ENCODE results near the gene KNDC1.
"Not testable (repeated sequence)": the region's sequence is repeated elsewhere in the genome, so short reads cannot be mapped to it uniquely, and the experiment has no call there.

The KNDC1 gene

GRCh38 chr10:133159950-133160825 lies at the start of gene KNDC1:
TSS of gene KNDC1 (plus strand) at chr10:133160219. CDS start at chr10:133160468, 249 bp downstream.
- in situ Hi-C loops (cut with HindIII; ENCODE audit: low sequenced_read_pairs) = loop anchor here (25.0 kb wide), 3 partner anchors 102 to 223 kb away; partner anchors contain the start of gene CFAP46

- in situ Hi-C loops (cut with HindIII; ENCODE audit: low sequenced_read_pairs) = no loop called here
These were observed 49.3 kb upstream of the KNDC1 start for GRCh38 chr10:133110609-133111275.

DNA sequence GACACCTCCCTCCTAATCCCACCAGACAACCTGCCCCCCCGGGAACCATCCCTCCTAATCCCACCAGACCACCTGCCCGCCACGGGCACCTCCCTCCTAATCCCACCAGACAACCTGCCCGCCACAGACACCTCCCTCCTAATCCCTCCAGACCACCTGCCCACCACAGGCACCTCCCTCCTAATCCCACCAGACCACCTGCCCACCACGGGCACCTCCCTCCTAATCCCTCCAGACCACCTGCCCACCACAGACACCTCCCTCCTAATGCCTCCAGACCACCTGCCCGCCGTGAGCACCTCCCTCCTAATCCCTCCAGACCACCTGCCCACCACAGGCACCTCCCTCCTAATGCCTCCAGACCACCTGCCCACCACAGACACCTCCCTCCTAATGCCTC lies 48.4 kb upstream of the KNDC1 start:
- in situ Hi-C loops (cut with HindIII; ENCODE audit: low sequenced_read_pairs) = not testable (repeated sequence)

DNA sequence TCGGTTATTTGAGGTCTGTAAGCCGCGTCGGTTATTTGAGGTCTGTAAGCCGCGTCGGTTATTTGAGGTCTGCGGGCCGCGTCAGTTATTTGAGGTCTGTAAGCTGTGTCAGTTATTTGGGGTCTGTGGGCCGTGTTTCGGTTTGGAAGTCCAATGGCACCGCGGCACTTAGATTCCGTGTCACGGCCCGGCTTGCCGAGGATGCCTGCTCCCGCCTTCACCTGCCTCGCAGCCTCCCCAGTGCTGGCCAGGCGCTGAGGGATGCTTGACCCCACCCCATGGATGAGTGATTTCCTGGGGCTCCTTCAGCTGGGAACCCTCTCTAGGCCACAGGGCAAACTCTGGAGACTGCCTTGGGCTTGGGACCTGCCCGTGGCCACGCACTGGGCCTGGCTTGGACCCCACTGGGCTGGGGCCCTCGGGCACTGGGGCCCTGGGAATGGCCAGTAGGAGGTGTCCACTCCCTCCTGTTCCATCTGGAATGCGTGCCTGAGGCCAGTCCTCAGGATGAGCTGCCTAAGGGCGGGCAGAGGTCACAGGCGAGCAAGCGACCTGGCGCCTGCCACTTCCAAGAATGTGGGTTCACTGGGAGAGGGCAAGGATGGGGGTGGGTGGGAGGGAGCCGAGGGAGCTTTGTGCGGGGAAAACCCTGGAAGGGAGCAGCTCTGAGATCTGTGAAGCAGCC lies 46.7 kb upstream of the KNDC1 start:
- in situ Hi-C loops (cut with HindIII; ENCODE audit: low sequenced_read_pairs) = no loop called here

GRCh38 chr10:133113847-133114246 lies 46.2 kb upstream of the KNDC1 start:
- in situ Hi-C loops (cut with HindIII; ENCODE audit: low sequenced_read_pairs) = no loop called here

DNA sequence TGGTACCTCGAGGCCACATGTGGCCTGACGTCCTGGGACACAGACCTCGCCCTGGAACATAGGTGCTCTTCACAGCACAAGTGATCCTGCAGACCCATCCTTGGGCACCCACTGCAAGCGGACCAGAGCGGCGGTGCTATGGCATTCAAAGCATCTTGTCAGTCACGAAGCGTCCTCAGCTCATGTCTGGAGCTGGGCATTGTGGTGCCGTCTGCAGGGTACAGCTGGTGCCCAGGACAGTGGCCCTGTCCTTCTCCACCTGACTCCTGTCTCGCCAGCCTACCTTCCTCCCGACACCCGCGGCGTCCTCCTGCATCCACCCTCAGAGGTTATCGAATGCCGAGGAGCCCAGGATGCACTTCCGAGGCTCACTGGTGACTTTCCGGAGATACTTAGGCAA lies 45.8 kb upstream of the KNDC1 start:
- in situ Hi-C loops (cut with HindIII; ENCODE audit: low sequenced_read_pairs) = no loop called here

GRCh38 chr10:133114726-133115452 lies 45.1 kb upstream of the KNDC1 start:
- in situ Hi-C loops (cut with HindIII; ENCODE audit: low sequenced_read_pairs) = no loop called here

- in situ Hi-C loops (cut with HindIII; ENCODE audit: low sequenced_read_pairs) = no loop called here
These were observed 44.6 kb upstream of the KNDC1 start for GRCh38 chr10:133115453-133115842.

DNA sequence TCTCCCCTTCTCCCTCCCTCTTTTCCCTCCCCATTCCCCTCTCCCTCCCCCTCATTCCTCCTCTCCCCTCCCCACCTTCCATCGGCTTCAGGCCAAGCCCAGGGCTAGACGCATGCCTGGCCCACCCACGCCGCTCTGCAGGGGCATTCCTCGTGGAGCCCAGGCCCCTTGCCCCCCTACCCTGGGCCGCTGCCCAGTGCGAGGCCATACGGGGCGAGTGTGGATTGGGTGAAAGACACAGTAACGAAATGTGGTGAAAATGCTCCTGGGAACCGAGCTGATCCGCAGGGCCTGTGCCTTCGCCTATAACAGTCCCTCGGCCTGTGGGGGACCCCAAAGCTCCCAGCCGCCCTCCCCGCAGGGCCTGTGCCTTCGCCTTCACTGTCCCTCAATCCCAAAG lies 44.0 kb upstream of the KNDC1 start:
- in situ Hi-C loops (cut with HindIII; ENCODE audit: low sequenced_read_pairs) = no loop called here

DNA sequence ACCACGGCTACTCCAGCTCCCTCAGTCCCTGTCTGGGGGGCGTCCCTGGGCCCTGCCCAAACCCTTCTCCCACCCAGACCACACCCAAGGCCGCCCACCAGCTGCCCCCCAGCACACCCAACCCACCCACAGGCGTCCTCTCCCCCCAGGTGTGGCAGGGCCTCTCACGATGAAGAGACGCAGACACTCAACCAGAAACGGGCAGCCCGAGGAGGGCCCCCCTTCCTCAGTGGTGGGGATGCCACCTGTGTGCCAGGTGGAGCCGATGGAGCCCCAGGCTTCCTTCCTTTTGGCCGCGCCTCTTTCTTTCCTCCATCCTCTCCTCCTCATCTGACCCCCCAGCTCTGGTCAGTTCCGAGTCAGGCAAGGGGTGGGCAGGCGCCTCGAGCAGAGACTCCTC lies 43.6 kb upstream of the KNDC1 start:
- in situ Hi-C loops (cut with HindIII; ENCODE audit: low sequenced_read_pairs) = no loop called here

GRCh38 chr10:133117036-133117687 lies 42.9 kb upstream of the KNDC1 start:
- in situ Hi-C loops (cut with HindIII; ENCODE audit: low sequenced_read_pairs) = no loop called here

- in situ Hi-C loops (cut with HindIII; ENCODE audit: low sequenced_read_pairs) = no loop called here
These were observed 42.3 kb upstream of the KNDC1 start for GRCh38 chr10:133117688-133118071.

- in situ Hi-C loops (cut with HindIII; ENCODE audit: low sequenced_read_pairs) = no loop called here
These were observed 38.5 kb upstream of the KNDC1 start for GRCh38 chr10:133121479-133121878.

GRCh38 chr10:133122171-133122935 lies 37.7 kb upstream of the KNDC1 start:
- in situ Hi-C loops (cut with HindIII; ENCODE audit: low sequenced_read_pairs) = no loop called here

DNA sequence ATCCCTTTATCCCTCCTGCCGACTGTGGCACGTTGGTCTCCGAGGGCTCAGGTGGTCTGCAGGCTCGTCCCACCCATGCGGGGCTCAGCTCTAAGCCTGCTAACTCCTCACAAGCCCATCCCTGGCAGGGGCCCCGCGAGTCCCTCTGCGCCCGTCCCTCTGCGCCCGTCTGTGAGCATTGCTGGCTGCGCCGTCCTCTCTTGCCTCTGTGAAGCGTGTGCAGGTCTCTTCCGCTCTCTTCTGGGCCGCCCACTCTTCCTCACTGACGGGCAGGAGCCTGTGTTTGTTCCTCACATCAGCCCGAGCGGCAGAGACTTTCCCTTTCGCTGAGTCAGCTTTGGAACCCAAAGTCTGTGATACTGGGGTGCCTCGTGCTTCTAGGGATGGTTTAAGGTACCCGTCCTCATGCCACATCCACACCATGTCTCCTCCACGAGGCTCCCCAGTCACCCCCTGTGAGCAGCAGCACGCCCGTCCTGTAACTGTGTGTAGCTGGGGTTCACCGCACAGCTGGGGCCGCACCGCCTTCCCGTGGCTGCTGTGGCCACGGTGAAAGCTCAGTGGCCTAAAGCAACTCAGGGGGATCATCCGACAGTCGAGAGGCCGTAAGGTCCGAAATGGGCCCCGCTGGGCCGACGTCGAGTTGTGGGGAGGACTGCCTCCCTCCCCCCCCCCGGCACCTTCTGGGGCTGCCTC lies 36.8 kb upstream of the KNDC1 start:
- in situ Hi-C loops (cut with HindIII; ENCODE audit: low sequenced_read_pairs) = no loop called here

- in situ Hi-C loops (cut with HindIII; ENCODE audit: low sequenced_read_pairs) = no loop called here
These were observed 36.2 kb upstream of the KNDC1 start for GRCh38 chr10:133123746-133124356.

DNA sequence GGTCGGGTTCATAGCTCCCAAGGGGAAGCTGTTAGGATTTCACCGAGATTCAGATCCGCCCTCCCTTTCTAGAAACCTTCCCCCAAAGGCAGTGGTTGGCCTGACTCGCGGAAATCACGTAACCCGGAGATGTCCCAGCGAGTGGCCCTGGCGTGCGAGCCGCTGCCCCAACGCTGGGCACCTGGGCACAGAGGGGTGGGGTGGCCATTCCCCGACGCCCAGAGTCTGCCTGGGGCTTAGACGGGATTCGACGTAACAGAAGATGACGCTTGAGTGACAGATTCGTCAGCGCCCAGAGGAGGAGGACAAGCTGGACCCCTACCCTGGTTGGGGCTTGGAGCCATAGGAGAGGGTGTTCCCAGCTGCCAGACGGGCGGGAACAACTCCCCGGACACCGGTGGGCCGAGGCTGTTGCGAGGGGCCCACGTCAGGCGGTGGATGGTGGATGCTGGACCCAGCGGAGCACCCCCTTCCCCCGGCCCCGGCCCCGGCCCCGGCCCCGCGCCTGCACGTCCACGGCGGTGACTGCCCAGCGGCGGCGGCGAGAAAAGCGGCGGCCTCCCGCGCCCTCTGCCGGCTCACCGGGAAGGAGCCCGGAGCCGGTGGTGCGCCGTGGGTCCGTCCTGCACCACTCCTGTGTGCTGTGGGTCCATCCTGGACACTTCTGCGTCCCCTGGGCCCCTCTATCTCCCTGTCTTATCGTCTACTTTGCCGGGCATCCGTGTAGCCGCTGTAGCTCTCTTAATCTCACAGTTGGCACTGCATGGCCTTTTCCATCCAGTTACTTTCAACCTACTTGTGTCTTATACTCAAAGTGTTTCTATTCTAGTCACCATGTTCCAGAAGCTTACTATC lies 35.4 kb upstream of the KNDC1 start:
- in situ Hi-C loops (cut with HindIII; ENCODE audit: low sequenced_read_pairs) = no loop called here

DNA sequence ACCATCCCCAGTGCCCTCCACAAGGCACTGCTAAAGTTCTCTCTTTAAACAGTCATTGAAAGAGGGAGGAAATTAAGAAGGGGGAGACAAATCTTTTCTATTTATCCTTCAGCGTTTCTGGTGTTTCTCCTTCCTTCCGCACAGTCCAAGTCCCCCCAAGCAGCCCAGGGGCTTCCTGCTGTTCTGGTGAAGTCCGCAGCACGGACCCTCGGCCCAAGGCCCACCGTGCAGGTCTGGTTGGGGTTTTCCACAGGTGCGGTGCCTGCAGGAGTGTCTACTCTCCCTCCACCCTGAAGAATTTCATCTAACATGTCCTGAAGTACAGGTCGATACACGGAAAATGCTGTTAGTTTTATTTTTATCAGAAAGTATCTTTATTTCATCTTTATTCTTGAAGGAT lies 34.1 kb upstream of the KNDC1 start:
- in situ Hi-C loops (cut with HindIII; ENCODE audit: low sequenced_read_pairs) = no loop called here
